ENCODE measurements around the gene ALOX15B.
A peak's percentile ranks its signal among the peaks of the same experiment; 100 is the strongest.

Gene ALOX15B

DNA sequence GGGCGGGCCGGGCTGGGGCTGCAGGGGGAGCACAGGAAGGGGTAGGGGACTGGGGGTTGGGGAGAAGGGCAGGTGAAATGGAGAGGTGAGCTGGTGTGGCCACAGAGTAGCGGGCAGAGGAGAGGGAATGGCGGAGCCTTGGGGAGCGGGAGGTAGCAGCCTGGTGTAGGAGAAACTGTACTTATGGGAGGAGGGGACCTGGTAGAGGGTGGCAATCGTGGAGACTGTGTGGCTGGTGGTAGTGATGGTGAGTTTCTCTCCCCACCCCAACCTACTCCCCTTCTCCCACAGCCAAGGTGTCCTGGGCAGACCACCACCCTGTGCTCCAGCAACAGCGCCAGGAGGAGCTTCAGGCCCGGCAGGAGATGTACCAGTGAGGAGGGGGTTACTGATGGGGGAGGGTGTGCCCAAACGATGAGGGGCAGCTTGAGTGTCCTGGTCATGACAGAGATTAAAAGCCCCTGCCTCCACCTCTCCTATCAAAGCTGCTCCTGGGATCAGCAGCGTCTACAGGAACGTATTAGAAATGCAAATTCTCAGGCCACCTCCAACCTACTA is 831 bp downstream of the ALOX15B start:
- TF ChIP-seq, protein P1, sequence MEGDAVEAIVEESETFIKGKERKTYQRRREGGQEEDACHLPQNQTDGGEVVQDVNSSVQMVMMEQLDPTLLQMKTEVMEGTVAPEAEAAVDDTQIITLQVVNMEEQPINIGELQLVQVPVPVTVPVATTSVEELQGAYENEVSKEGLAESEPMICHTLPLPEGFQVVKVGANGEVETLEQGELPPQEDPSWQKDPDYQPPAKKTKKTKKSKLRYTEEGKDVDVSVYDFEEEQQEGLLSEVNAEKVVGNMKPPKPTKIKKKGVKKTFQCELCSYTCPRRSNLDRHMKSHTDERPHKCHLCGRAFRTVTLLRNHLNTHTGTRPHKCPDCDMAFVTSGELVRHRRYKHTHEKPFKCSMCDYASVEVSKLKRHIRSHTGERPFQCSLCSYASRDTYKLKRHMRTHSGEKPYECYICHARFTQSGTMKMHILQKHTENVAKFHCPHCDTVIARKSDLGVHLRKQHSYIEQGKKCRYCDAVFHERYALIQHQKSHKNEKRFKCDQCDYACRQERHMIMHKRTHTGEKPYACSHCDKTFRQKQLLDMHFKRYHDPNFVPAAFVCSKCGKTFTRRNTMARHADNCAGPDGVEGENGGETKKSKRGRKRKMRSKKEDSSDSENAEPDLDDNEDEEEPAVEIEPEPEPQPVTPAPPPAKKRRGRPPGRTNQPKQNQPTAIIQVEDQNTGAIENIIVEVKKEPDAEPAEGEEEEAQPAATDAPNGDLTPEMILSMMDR (IDR thresholded peaks at IDR 0.05), result no peak

DNA sequence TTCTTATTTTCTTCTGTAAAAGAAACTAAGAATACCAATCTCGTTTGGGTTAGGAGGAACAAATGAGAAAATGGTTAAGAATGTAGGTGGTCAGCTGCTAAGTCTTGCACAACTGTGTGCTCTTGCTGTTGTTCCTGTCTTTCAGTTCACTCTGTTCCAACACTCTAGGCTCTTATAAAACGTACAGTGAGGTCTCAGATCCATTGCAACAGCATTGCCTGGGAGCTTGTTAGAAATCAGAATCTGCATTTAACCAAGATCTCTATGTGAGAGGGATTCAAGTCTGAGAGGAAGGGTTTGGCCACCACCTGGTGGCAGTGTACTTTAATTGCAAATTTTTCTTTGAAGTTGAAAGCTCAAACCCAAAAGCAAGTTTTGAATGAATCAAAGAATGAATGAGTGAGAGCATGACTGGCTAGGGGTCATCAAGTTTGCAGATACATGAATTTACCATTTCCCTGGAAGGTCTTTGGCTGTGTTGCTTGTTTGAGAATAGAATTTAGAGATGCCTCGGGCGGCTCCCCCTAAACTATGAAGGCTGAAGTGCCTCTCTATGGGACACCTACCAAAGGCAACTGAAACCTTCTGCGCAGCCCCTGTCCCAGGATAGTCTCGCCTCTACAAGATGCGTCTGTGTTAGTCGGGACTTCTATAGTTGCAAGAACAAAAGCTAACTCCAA is 2.5 kb downstream of the ALOX15B start:
- TF ChIP-seq, protein P1 (IDR thresholded peaks at IDR 0.05), result peak; percentile 67

DNA sequence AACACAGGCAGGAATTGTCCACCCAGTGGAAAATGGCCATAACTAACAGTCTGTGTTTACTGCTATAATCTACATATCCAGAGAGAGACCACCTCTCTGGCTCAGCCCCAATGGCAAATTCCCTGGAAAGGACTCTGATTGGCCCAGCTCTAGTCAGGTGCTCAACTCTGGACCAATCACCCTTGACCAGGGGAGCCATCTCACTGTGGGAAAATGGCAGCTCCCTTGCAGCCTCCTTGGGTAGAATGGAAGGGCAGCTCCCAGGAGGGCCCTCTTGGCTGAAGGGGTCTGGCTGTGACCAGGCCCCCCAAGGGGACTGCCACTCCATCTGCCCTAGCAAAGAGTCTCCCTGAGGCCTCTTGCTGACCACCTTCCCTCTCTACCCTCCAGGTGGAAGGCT is 3.1 kb downstream of the ALOX15B start:
- TF ChIP-seq, protein P1 (IDR thresholded peaks at IDR 0.05), result no peak

DNA sequence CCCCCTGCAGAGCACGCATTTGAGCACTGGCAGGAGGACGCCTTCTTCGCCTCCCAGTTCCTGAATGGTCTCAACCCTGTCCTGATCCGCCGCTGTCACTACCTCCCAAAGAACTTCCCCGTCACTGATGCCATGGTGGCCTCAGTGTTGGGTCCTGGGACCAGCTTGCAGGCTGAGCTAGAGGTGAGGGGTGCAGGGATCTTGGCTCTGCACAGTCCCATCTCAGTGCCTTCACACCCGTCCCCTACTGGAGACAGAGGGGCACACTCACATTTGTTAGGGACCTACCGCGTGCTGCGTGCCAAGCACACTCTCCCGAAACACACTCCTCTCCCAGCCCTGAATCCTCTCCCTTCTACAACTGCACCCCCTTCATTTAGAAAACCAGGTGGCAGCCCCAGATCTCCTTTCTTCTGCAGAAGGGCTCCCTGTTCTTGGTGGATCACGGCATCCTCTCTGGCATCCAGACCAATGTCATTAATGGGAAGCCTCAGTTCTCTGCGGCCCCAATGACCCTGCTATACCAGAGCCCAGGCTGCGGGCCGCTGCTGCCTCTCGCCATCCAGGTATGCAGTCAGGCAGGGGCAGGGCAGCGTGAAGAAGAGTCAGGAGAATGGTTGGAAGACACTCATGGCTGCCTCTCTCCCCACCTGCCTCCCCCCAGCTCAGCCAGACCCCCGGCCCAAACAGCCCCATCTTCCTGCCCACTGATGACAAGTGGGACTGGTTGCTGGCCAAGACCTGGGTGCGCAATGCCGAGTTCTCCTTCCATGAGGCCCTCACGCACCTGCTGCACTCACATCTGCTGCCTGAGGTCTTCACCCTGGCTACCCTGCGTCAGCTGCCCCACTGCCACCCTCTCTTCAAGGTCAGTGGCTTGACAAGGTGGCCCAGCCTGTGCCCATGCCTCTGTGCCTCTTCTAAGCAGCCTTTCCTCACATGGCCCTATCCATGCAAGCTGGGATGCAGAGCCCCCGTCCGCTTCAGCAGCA is 6.3 kb downstream of the ALOX15B start:
- TF ChIP-seq, protein P1 (IDR thresholded peaks at IDR 0.05), result no peak

DNA sequence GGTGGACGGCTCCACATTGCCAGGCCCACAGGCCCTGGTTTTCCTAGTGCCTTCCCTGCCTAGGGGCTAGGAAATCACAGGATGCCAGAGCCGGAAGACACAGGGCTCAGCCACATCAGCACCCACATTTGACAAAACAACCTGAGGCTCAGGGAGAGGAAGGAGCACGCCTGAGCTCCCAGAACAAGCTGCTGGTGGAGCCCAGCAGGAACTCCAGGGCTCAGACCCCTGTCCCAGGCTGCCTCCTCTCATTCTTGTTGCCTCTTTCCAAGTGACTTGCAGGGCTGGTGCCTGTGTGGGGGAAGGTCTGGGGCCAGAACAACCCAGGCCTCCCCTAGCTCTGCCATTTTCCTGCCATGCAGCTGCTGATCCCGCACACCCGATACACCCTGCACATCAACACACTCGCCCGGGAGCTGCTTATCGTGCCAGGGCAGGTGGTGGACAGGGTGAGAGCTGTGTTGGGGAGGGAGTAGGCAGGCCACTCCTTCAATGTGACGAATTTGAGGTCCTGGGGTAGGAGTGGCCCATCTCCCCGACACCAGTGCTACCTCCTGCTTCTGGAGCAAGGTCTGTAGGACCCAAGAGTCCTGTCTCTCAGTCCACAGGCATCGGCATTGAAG is 7.6 kb downstream of the ALOX15B start:
- TF ChIP-seq, protein P1 (IDR thresholded peaks at IDR 0.05), result no peak

DNA sequence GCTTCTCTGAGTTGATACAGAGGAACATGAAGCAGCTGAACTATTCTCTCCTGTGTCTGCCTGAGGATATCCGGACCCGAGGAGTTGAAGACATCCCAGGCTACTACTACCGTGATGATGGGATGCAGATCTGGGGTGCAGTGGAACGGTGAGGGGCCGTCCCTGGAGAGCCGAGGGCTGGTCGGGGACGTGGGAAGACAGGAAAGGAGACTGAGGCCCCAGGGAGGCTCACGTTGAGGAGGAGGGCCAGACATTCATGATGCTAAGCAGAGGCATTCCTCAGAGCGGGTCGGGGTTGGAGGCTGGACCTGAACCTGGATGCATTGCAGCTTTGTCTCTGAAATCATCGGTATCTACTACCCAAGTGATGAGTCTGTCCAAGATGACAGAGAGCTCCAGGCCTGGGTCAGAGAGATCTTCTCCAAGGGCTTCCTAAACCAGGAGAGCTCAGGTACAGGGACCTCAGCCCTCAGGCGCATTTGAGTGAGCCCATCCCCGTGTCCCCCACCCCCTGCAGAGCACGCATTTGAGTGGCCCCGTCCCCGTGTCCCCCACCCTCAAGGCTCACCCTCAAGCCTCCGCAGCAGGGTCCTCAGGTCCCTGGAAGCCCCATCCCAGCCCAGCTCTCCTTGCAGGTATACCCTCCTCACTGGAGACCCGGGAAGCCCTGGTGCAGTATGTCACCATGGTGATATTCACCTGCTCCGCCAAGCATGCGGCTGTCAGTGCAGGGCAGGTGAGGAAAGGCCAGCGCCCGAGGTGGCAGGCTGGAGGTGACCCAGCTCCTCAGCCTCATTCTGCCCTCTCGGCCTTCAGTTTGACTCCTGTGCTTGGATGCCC is 8.3 kb downstream of the ALOX15B start:
- TF ChIP-seq, protein P1 (IDR thresholded peaks at IDR 0.05), result no peak

Measured in LNCAP (cell line).